ENCODE results near the gene LRRC4.

- TF ChIP-seq EZH2 (optimal IDR thresholded peaks at IDR 0.05; ENCODE audit: low read depth, low read length) = no peak
- TF ChIP-seq CTCF (IDR thresholded peaks at IDR 0.05; ENCODE audit: low read length) = no peak
These were observed 27.4 kb downstream of the LRRC4 start for GRCh38 chr7:128003787-128004186.

All from MM.1S (cell line).